ENCODE measurements around the gene CORO2A. TPM values are rescaled to one million over a fixed set of nuclear protein-coding genes. Genes with fewer than 3 reads are reported as not detected.

The CORO2A gene
- total and polyA plus RNA-seq, 2 donors (not counting 3 experiments of a cell fraction or from before 2014, with no cell fraction given) = 0.35 to 0.53 TPM

DNA sequence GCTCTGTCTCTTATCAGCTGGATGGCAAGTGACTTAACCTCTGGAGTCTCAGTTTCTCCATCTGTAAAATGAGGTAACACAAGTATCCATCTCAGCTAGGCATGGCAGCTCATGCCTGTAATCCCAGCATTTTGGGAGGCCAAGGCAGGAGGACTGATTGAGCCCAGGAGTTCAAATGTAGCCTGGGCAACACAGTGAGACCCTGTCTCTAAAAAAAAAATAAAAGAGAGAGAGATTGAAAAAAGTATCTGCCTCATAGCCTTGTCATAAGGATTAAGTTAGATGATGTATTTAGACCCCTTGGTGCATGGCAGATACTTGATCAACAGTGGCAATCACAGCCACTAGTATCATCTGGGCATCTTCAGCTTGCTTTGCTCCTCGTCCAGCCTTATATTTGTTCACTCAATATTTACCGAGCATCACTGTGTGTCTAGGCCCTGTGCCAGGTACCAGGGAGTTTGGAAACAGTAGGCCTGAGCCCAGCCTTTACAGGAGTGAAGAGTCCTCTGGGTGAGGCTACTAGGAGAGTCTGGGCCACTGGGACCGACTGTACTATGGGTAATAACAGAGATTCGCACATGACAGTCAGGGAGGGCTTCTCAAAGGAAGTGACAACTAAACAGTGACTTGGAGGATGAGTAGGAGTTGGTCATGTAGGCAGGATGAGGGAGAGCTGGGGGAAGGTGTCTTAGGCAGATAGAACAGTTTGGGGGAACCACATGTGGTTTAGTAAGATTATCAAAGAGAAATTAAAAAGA, 34.2 kb downstream of the CORO2A start:
- Histone ChIP-seq H3K4me3 (replicated peaks in 1 of 3; ENCODE audit: insufficient read depth in 1 of 3, low read depth in 1 of 3, low read length in 3 of 3) (no peak overlapping the region), H2AFZ (ENCODE audit: low read depth, low read length) (no peak overlapping the region), H3K4me1 (ENCODE audit: control insufficient read depth, extremely low read depth, insufficient read depth, low read length) (no peaks in the 10 kb centered on the region), H3K27me3 (ENCODE audit: control insufficient read depth in 2 of 2, insufficient read depth in 2 of 2, low read length in 2 of 2) (no peaks in the 10 kb centered on the region), H3K27ac (ENCODE audit: insufficient read depth, low read depth, low read length) (no peak overlapping the region), H3K9me1 (replicated peaks; ENCODE audit: control insufficient read depth, extremely low read depth, insufficient read depth, low read length) (no peaks in the 10 kb centered on the region), H4K20me1 (replicated peaks; ENCODE audit: control insufficient read depth, extremely low read depth, insufficient read depth, low read length) (no peaks in the 10 kb centered on the region), H3K9ac (replicated peaks; ENCODE audit: extremely low read depth, insufficient read depth, low read length) (no peak overlapping the region), H3K36me3 (ENCODE audit: control insufficient read depth in 2 of 2, extremely low read depth in 1 of 2, insufficient read depth in 2 of 2, low read length in 2 of 2) (no peaks in the 10 kb centered on the region), H3K9me3 (replicated peaks; ENCODE audit: control insufficient read depth, insufficient read depth, low read length) (no peaks in the 10 kb centered on the region), H3K79me2 (ENCODE audit: control insufficient read depth, insufficient read depth, low read length) (no peaks in the 10 kb centered on the region), H3K4me2 (ENCODE audit: insufficient read depth, low read length) (no peak overlapping the region)
- no peak for FAIRE-seq
- ChIA-PET POLR2A (no interaction called here), CTCF (no interaction called here)
- no TSS peak for BruUV-seq (replicated peaks)
- dilution Hi-C loops (cut with MboI; ENCODE audit: extremely low pct_ligation_motif_present, low sequenced_read_pairs) = no loop called here
- intact Hi-C loops (cut with micrococcal nuclease) = no loop called here
- no peak for DNase-seq (ENCODE audit: low read depth, low spot score)
- no peak for TF ChIP-seq FOS (IDR thresholded peaks at IDR 0.05; ENCODE audit: borderline replicate concordance, insufficient read depth, low read length)
- no peak for TF ChIP-seq GATA2 (IDR thresholded peaks at IDR 0.05; ENCODE audit: insufficient read depth, insufficient read length, low read depth, low read length)
- no peak for TF ChIP-seq MYC (IDR thresholded peaks at IDR 0.05; ENCODE audit: low read depth, low read length)
- no peak for TF ChIP-seq POLR2A (IDR thresholded peaks at IDR 0.05; ENCODE audit: low read depth, low read length)
- no peak for TF ChIP-seq JUN (IDR thresholded peaks at IDR 0.05; ENCODE audit: borderline replicate concordance, insufficient read depth, insufficient read length, low read depth)
- TF ChIP-seq, protein P1, sequence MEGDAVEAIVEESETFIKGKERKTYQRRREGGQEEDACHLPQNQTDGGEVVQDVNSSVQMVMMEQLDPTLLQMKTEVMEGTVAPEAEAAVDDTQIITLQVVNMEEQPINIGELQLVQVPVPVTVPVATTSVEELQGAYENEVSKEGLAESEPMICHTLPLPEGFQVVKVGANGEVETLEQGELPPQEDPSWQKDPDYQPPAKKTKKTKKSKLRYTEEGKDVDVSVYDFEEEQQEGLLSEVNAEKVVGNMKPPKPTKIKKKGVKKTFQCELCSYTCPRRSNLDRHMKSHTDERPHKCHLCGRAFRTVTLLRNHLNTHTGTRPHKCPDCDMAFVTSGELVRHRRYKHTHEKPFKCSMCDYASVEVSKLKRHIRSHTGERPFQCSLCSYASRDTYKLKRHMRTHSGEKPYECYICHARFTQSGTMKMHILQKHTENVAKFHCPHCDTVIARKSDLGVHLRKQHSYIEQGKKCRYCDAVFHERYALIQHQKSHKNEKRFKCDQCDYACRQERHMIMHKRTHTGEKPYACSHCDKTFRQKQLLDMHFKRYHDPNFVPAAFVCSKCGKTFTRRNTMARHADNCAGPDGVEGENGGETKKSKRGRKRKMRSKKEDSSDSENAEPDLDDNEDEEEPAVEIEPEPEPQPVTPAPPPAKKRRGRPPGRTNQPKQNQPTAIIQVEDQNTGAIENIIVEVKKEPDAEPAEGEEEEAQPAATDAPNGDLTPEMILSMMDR (IDR thresholded peaks at IDR 0.05; ENCODE audit: extremely low read depth in 1 of 2, insufficient read depth in 1 of 2, low read depth in 1 of 2, low read length in 2 of 2) = no peak
- TF ChIP-seq EZH2 (IDR thresholded peaks at IDR 0.05; ENCODE audit: borderline replicate concordance, low read depth, low read length, severe bottlenecking) = no peak
- TF ChIP-seq, protein P2, sequence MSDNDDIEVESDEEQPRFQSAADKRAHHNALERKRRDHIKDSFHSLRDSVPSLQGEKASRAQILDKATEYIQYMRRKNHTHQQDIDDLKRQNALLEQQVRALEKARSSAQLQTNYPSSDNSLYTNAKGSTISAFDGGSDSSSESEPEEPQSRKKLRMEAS (IDR thresholded peaks at IDR 0.05; ENCODE audit: insufficient read depth, insufficient read length) = no peak
- no peak for TF ChIP-seq POLR2AphosphoS5 (IDR thresholded peaks at IDR 0.05; ENCODE audit: insufficient read depth, low read depth, low read length)
